Upper lobe of left lung (tissue), 4 donors: Measurements from ENCODE around the gene FNDC8.

ENCODE experiments used
- CTCF ChIP-seq, 6 experiments: fragments of 450-650 bp in 4 of 6; fragments of 200-600 bp in 2 of 6; sonication (generic) in 2 of 6; IDR thresholded peaks; one replicate each; pipeline ENCODE4 v1.5.1; 2016 to 2019; ENCODE audit warnings: antibody characterized with exemption in 6 of 6
- EP300 ChIP-seq, 4 donors: sonication (generic); formaldehyde crosslinking; IDR thresholded peaks; one replicate each; pipeline ENCODE4 v1.5.1; 2017; ENCODE audit warnings: antibody characterized with exemption in 4 of 4, control low read depth in 2 of 4
- POLR2A ChIP-seq, 4 donors: fragments of 450-650 bp; IDR thresholded peaks; one replicate each; pipeline ENCODE4 v1.5.1; 2016 to 2017; ENCODE audit warnings: antibody characterized with exemption in 4 of 4, mild to moderate bottlenecking in 2 of 4
- POLR2AphosphoS5 ChIP-seq, 2 donors: sonication (generic); formaldehyde crosslinking; IDR thresholded peaks; one replicate each; pipeline ENCODE4 v1.5.1; 2017; ENCODE audit warnings: antibody characterized with exemption in 2 of 2

GRCh38 chr17:35166526-35166925 is 45.1 kb downstream of the FNDC8 start:
- no peak for TF ChIP-seq CTCF (IDR thresholded peaks at IDR 0.05)
- TF ChIP-seq POLR2AphosphoS5 (IDR thresholded peaks at IDR 0.05), result no peak
- no peak for TF ChIP-seq POLR2A (IDR thresholded peaks at IDR 0.05)
- TF ChIP-seq EP300 (IDR thresholded peaks at IDR 0.05), result no peak
